ENCODE results near the gene RAD9A.

Gene RAD9A

GRCh38 chr11:67391304-67392182 lies at the start of gene RAD9A:
Gene RAD9A, plus strand, starts transcription at chr11:67391986. Its CDS starts 59 bp downstream, at chr11:67392045.
- peak; percentile 97 for DNase-seq

GRCh38 chr11:67344264-67344663 lies 47.5 kb upstream of the RAD9A start:
- DNase-seq, result peak; percentile 68

- no peak for DNase-seq
Measured at GRCh38 chr11:67345247-67345919, 46.4 kb upstream of the RAD9A start.

GRCh38 chr11:67345920-67346819 lies 45.6 kb upstream of the RAD9A start:
- no peak for DNase-seq

GRCh38 chr11:67347964-67348749 lies 43.6 kb upstream of the RAD9A start:
- DNase-seq, result no peak

- DNase-seq, result no peak
Measured at GRCh38 chr11:67349036-67349435, 42.8 kb upstream of the RAD9A start.

- no peak for DNase-seq
Measured at GRCh38 chr11:67349457-67349856, 42.3 kb upstream of the RAD9A start.

GRCh38 chr11:67349928-67350465 lies 41.8 kb upstream of the RAD9A start:
- no peak for DNase-seq

GRCh38 chr11:67351275-67352005 lies 40.3 kb upstream of the RAD9A start:
- peak; percentile 87 for DNase-seq

- no peak for DNase-seq
Measured at GRCh38 chr11:67352546-67353316, 39.1 kb upstream of the RAD9A start.

GRCh38 chr11:67353317-67354074 lies 38.3 kb upstream of the RAD9A start, which contains the start of gene POLD4:
Gene POLD4, minus strand, starts transcription at chr11:67353546. Its CDS starts 147 bp downstream, at chr11:67353399.
- DNase-seq, result peak; percentile 99

- DNase-seq, result no peak
Measured at GRCh38 chr11:67354075-67355022, 37.4 kb upstream of the RAD9A start.

- no peak for DNase-seq
Measured at GRCh38 chr11:67355023-67355793, 36.6 kb upstream of the RAD9A start.

- DNase-seq, result no peak
Measured at GRCh38 chr11:67355794-67356386, 35.9 kb upstream of the RAD9A start.

- no peak for DNase-seq
Measured at GRCh38 chr11:67356387-67356863, 35.4 kb upstream of the RAD9A start.

- DNase-seq, result peak; percentile 87
Measured at GRCh38 chr11:67356864-67357561, 34.8 kb upstream of the RAD9A start.
